Renal pelvis (tissue), 4 donors: ENCODE measurements around the gene LSG1. TPM values are rescaled to one million over a fixed set of nuclear protein-coding genes. Genes with fewer than 3 reads are reported as not detected.

Experiments used
- DNase-seq: peaks from one replicate; pipeline ENCODE4 v3.0.0-alpha.2; 2013
- polyA plus RNA-seq, 3 donors: library from polyadenylated mRNA; unstranded; fragments of 120-200 nt; gene quantifications; one replicate each; pipeline ENCODE4 v1.2.1, GENCODE V29; 2013; ENCODE audit not compliant: insufficient read length in 3 of 3

Gene LSG1
- polyA plus RNA-seq, 3 donors = 30.4 to 51.1 (median 44.0) TPM

GRCh38 chr3:194689493-194689944 is 17.5 kb upstream of the LSG1 start:
- DNase-seq = peak; percentile 68

- DNase-seq = no peak
Measured at GRCh38 chr3:194688946-194689345, 17.0 kb upstream of the LSG1 start.

GRCh38 chr3:194688200-194688740 is 16.3 kb upstream of the LSG1 start:
- no peak for DNase-seq

GRCh38 chr3:194687638-194688199 is 15.7 kb upstream of the LSG1 start:
- DNase-seq = no peak

- no peak for DNase-seq
Measured at GRCh38 chr3:194686816-194687637, 15.0 kb upstream of the LSG1 start.

- DNase-seq = no peak
Measured at GRCh38 chr3:194686414-194686815, 14.4 kb upstream of the LSG1 start.

GRCh38 chr3:194685718-194686413 is 13.9 kb upstream of the LSG1 start, which contains the start of gene FAM43A:
Gene FAM43A, plus strand, starts transcription at chr3:194685883. Its CDS starts 944 bp downstream, at chr3:194686827.
- DNase-seq = peak; percentile 89

GRCh38 chr3:194685065-194685717 is 13.2 kb upstream of the LSG1 start:
- no peak for DNase-seq

- DNase-seq = no peak
Measured at GRCh38 chr3:194683380-194683779, 11.4 kb upstream of the LSG1 start.

GRCh38 chr3:194682694-194683310 is 10.8 kb upstream of the LSG1 start:
- peak; percentile 86 for DNase-seq

- DNase-seq = no peak
Measured at GRCh38 chr3:194682189-194682693, 10.2 kb upstream of the LSG1 start.

GRCh38 chr3:194680888-194681615 is 9.1 kb upstream of the LSG1 start:
- DNase-seq = no peak

GRCh38 chr3:194676471-194676870 is 4.5 kb upstream of the LSG1 start:
- DNase-seq = no peak

- no peak for DNase-seq
Measured at GRCh38 chr3:194675680-194676079, 3.7 kb upstream of the LSG1 start.

- DNase-seq = no peak
Measured at GRCh38 chr3:194675081-194675640, 3.2 kb upstream of the LSG1 start.

- DNase-seq = no peak
Measured at GRCh38 chr3:194673761-194674160, 1.8 kb upstream of the LSG1 start.

- no peak for DNase-seq
Measured at GRCh38 chr3:194672876-194673275, 885 bp upstream of the LSG1 start.

- no peak for DNase-seq
Measured at GRCh38 chr3:194671511-194671899, 486 bp downstream of the LSG1 start.

GRCh38 chr3:194667363-194667762 is 4.6 kb downstream of the LSG1 start:
- no peak for DNase-seq

GRCh38 chr3:194664857-194665256 is 7.1 kb downstream of the LSG1 start:
- DNase-seq = no peak
